ENCODE results near the gene NT5C1B.

Gene NT5C1B

GRCh38 chr2:18599509-18600254, 10.3 kb upstream of the NT5C1B start:
- DNase-seq = no peak

GRCh38 chr2:18598848-18599484, 9.6 kb upstream of the NT5C1B start:
- no peak for DNase-seq

GRCh38 chr2:18597618-18598017, 8.2 kb upstream of the NT5C1B start:
- DNase-seq = no peak

GRCh38 chr2:18596993-18597392, 7.6 kb upstream of the NT5C1B start:
- no peak for DNase-seq

- DNase-seq = no peak
These were observed 4.1 kb upstream of the NT5C1B start for GRCh38 chr2:18593496-18593895.

GRCh38 chr2:18592372-18592771, 3.0 kb upstream of the NT5C1B start:
- no peak for DNase-seq

GRCh38 chr2:18588802-18589201, 567 bp downstream of the NT5C1B start:
- no peak for DNase-seq

- no peak for DNase-seq
These were observed 1.3 kb downstream of the NT5C1B start for GRCh38 chr2:18588049-18588448.

GRCh38 chr2:18585526-18585925, 3.8 kb downstream of the NT5C1B start:
- no peak for DNase-seq

- no peak for DNase-seq
These were observed 4.8 kb downstream of the NT5C1B start for GRCh38 chr2:18584608-18584954.

GRCh38 chr2:18583905-18584607, 5.3 kb downstream of the NT5C1B start:
- DNase-seq = no peak

GRCh38 chr2:18580606-18581005, 8.8 kb downstream of the NT5C1B start:
- no peak for DNase-seq

GRCh38 chr2:18578033-18578432, 11.3 kb downstream of the NT5C1B start:
- DNase-seq = no peak

GRCh38 chr2:18566145-18566769, 23.1 kb downstream of the NT5C1B start:
- no peak for DNase-seq

- no peak for DNase-seq
These were observed 28.6 kb downstream of the NT5C1B start for GRCh38 chr2:18560797-18561085.

GRCh38 chr2:18560031-18560796, 29.2 kb downstream of the NT5C1B start, which contains the start of gene RDH14:
Gene RDH14 (minus strand): TSS chr2:18560653. CDS start chr2:18560572, 81 bp downstream.
- peak; percentile 88 for DNase-seq

GRCh38 chr2:18559531-18560030, 29.8 kb downstream of the NT5C1B start:
- DNase-seq = no peak

GRCh38 chr2:18558458-18558857, 30.9 kb downstream of the NT5C1B start:
- DNase-seq = no peak

GRCh38 chr2:18557121-18557520, 32.2 kb downstream of the NT5C1B start:
- no peak for DNase-seq

- DNase-seq = no peak
These were observed 36.9 kb downstream of the NT5C1B start for GRCh38 chr2:18552351-18553077.

GRCh38 chr2:18551623-18552022, 37.7 kb downstream of the NT5C1B start:
- no peak for DNase-seq

- no peak for DNase-seq
These were observed 38.2 kb downstream of the NT5C1B start for GRCh38 chr2:18551169-18551568.
